Uterus (tissue), 2 donors: ENCODE data around the gene LCE5A.

Experiments
- POLR2A ChIP-seq, 2 donors: fragments of 450-650 bp; IDR thresholded peaks; one replicate each; pipeline ENCODE4 v1.6.1; 2016; ENCODE audit warnings: antibody characterized with exemption in 2 of 2, mild to moderate bottlenecking in 1 of 2, moderate library complexity in 1 of 2
- TF ChIP-seq, protein P1 (sequence below), 4 experiments: fragments of 200-600 bp in 2 of 4; fragments of 450-650 bp in 2 of 4; sonication (generic) in 2 of 4; IDR thresholded peaks; one replicate each; pipeline ENCODE4 v1.5.1; 2016 to 2019; ENCODE audit warnings: antibody characterized with exemption in 4 of 4, mild to moderate bottlenecking in 2 of 4, moderate library complexity in 1 of 4

DNA sequence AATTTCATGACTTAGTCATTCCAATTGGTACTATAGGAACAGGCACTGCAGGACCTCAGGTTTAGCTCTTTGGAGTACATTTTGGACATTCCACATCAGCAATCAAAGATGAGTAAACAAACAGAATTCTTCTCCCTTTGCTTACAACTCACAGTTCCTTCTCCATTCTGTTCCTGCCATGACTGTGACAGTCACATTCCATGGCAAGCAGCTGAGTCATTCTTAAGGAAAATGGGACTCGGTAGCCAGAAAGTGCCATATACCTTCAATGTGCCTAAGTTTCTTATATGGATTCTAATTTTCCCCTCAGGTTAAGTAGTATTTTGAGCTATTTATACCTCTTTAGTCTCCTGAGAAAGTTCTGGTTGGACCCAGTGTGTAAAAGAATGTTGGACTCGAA lies 29.3 kb downstream of the LCE5A start:
- TF ChIP-seq, protein P1, sequence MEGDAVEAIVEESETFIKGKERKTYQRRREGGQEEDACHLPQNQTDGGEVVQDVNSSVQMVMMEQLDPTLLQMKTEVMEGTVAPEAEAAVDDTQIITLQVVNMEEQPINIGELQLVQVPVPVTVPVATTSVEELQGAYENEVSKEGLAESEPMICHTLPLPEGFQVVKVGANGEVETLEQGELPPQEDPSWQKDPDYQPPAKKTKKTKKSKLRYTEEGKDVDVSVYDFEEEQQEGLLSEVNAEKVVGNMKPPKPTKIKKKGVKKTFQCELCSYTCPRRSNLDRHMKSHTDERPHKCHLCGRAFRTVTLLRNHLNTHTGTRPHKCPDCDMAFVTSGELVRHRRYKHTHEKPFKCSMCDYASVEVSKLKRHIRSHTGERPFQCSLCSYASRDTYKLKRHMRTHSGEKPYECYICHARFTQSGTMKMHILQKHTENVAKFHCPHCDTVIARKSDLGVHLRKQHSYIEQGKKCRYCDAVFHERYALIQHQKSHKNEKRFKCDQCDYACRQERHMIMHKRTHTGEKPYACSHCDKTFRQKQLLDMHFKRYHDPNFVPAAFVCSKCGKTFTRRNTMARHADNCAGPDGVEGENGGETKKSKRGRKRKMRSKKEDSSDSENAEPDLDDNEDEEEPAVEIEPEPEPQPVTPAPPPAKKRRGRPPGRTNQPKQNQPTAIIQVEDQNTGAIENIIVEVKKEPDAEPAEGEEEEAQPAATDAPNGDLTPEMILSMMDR (IDR thresholded peaks at IDR 0.05), result no peak
- no peak for TF ChIP-seq POLR2A (IDR thresholded peaks at IDR 0.05)
